MM.1S (cell line): Measurements from ENCODE around the gene SLC47A2.

ENCODE experiments used
- CTCF ChIP-seq: fragments of 300-600 bp; sonication (generic); IDR thresholded peaks from 2 replicates; pipeline ENCODE4 v1.5.1; 2016; ENCODE audit warnings: antibody characterized with exemption, low read length, mixed read lengths
- EZH2 ChIP-seq: fragments of 300-600 bp; sonication (generic); optimal IDR thresholded peaks from 2 replicates; pipeline ENCODE3; 2017; ENCODE audit warnings: low read depth, mild to moderate bottlenecking, antibody characterized with exemption, low read length, mixed read lengths

GRCh38 chr17:19672009-19672750 is 44.2 kb downstream of the SLC47A2 start:
- no peak for TF ChIP-seq CTCF
- no peak for TF ChIP-seq EZH2
